GM21528 (cell line): ENCODE data around the gene LYRM9.
"Not testable (repeated sequence)": the region's sequence is repeated elsewhere in the genome, so short reads cannot be mapped to it uniquely, and the experiment has no call there.

Experiments used
- ATAC-seq: cut with Tn5 transposase; IDR thresholded peaks from one replicate; pipeline ENCODE4 v1.9.1; 2021; ENCODE audit warnings: mild to moderate bottlenecking, moderate library complexity; ENCODE audit not compliant: unreplicated experiment, low FRiP score

LYRM9 gene

GRCh38 chr17:27879987-27880608 lies 13.1 kb downstream of the LYRM9 start:
- no peak for ATAC-seq

GRCh38 chr17:27878776-27879562 lies 14.2 kb downstream of the LYRM9 start:
- ATAC-seq, result no peak

- no peak for ATAC-seq
Observed at GRCh38 chr17:27873746-27874145, 19.4 kb downstream of the LYRM9 start.

GRCh38 chr17:27873211-27873610 lies 20.0 kb downstream of the LYRM9 start:
- ATAC-seq, result no peak

- no peak for ATAC-seq
Observed at GRCh38 chr17:27872776-27873175, 20.4 kb downstream of the LYRM9 start.

- no peak for ATAC-seq
Observed at GRCh38 chr17:27871407-27871806, 21.8 kb downstream of the LYRM9 start.

- ATAC-seq, result no peak
Observed at GRCh38 chr17:27870345-27870744, 22.8 kb downstream of the LYRM9 start.

- ATAC-seq, result no peak
Observed at GRCh38 chr17:27868565-27868964, 24.6 kb downstream of the LYRM9 start.

GRCh38 chr17:27862840-27863239 lies 30.3 kb downstream of the LYRM9 start:
- no peak for ATAC-seq

- no peak for ATAC-seq
Observed at GRCh38 chr17:27862004-27862403, 31.2 kb downstream of the LYRM9 start.

- ATAC-seq, result no peak
Observed at GRCh38 chr17:27860971-27861664, 32.0 kb downstream of the LYRM9 start.

- no peak for ATAC-seq
Observed at GRCh38 chr17:27858621-27859305, 34.4 kb downstream of the LYRM9 start.

GRCh38 chr17:27856676-27857432 lies 36.3 kb downstream of the LYRM9 start:
- no peak for ATAC-seq

GRCh38 chr17:27855454-27855853 lies 37.7 kb downstream of the LYRM9 start:
- ATAC-seq, result no peak

- no peak for ATAC-seq
Observed at GRCh38 chr17:27854163-27854562, 39.0 kb downstream of the LYRM9 start.

- no peak for ATAC-seq
Observed at GRCh38 chr17:27853091-27853490, 40.1 kb downstream of the LYRM9 start.

- no peak for ATAC-seq
Observed at GRCh38 chr17:27849474-27850185, 43.5 kb downstream of the LYRM9 start.

GRCh38 chr17:27848931-27849330 lies 44.2 kb downstream of the LYRM9 start:
- ATAC-seq, result no peak

GRCh38 chr17:27846808-27847307 lies 46.3 kb downstream of the LYRM9 start:
- ATAC-seq, result not testable (repeated sequence)
